Measurements from ENCODE around the gene DYRK1A. TPM values are rescaled to one million over a fixed set of nuclear protein-coding genes. Genes with fewer than 3 reads are reported as not detected.

The DYRK1A gene
- total RNA-seq, 4 donors from 2014 or later = 71.5 to 116 (median 90.9) TPM

GRCh38 chr21:37370152-37371040 is 3.8 kb downstream of the DYRK1A start:
- no peak for DNase-seq
- H3K4me1 ChIP-seq = peaks cover 30 to 71% (median 58%) of the 10 kb centered on the region in 4 donors
- TF ChIP-seq CTCF (IDR thresholded peaks at IDR 0.05) = no peak
- TF ChIP-seq POLR2AphosphoS5 (IDR thresholded peaks at IDR 0.05) = no peak
- no peak for TF ChIP-seq POLR2A (IDR thresholded peaks at IDR 0.05)
- no peak for TF ChIP-seq EP300 (IDR thresholded peaks at IDR 0.05; ENCODE audit: low read depth)
- intact Hi-C loops (cut with DNase I; ENCODE audit: low total_unique reads) (no loop called here), in situ Hi-C loops (cut with MboI; ENCODE audit: low pct_ligation_motif_present in 1 of 4, low pct_unique_long_range_greater_than_20kb in 1 of 4, low sequenced_read_pairs in 3 of 4) (loop anchor here in 1 of 4 donors (10.0 kb wide), 1 partner anchor 116 kb away; no protein-coding TSS in a partner anchor)
- no peaks in the 10 kb centered on the region for H3K36me3 ChIP-seq
- no peaks in the 10 kb centered on the region for H3K27me3 ChIP-seq
- H3K4me3 ChIP-seq = peak overlapping the region in 1 of 4 donors; percentile 84
- H3K9me3 ChIP-seq = no peaks in the 10 kb centered on the region
- WGBS, 2 donors (ENCODE audit: low coverage in 1 of 2) = 30% methylated on average over 8 of the region's 8 CpGs
- H3K27ac ChIP-seq = peak overlapping the region; percentile 2 to 100 (median 56)

GRCh38 chr21:37371041-37371397 is 4.4 kb downstream of the DYRK1A start:
- Histone ChIP-seq H3K27me3 (no peaks in the 10 kb centered on the region), H3K27ac (peak overlapping the region in 3 of 4 donors; percentile 15 to 100 (median 96)), H3K36me3 (no peaks in the 10 kb centered on the region), H3K4me3 (peak overlapping the region in 1 of 4 donors; percentile 12), H3K4me1 (peaks cover 35 to 76% (median 63%) of the 10 kb centered on the region in 4 donors), H3K9me3 (no peaks in the 10 kb centered on the region)
- WGBS, 2 donors (ENCODE audit: low coverage in 1 of 2) = 71 to 73% methylated on average over 2 of the region's 2 CpGs
- in situ Hi-C loops (cut with MboI; ENCODE audit: low pct_ligation_motif_present in 1 of 4, low pct_unique_long_range_greater_than_20kb in 1 of 4, low sequenced_read_pairs in 3 of 4) = loop anchor here in 1 of 4 donors (10.0 kb wide), 1 partner anchor 116 kb away; no protein-coding TSS in a partner anchor
- TF ChIP-seq POLR2A (IDR thresholded peaks at IDR 0.05) (no peak), POLR2AphosphoS5 (IDR thresholded peaks at IDR 0.05) (no peak), CTCF (IDR thresholded peaks at IDR 0.05) (no peak), EP300 (IDR thresholded peaks at IDR 0.05; ENCODE audit: low read depth) (no peak)
- no peak for DNase-seq
- intact Hi-C loops (cut with DNase I; ENCODE audit: low total_unique reads) = no loop called here

- H3K27me3 ChIP-seq = no peaks in the 10 kb centered on the region
- TF ChIP-seq EP300 (IDR thresholded peaks at IDR 0.05; ENCODE audit: low read depth) = no peak
- TF ChIP-seq POLR2AphosphoS5 (IDR thresholded peaks at IDR 0.05) = no peak
- no peak for TF ChIP-seq CTCF (IDR thresholded peaks at IDR 0.05)
- no peak for TF ChIP-seq POLR2A (IDR thresholded peaks at IDR 0.05)
- no peak overlapping the region for H3K4me3 ChIP-seq
- in situ Hi-C loops (cut with MboI; ENCODE audit: low pct_ligation_motif_present in 1 of 4, low pct_unique_long_range_greater_than_20kb in 1 of 4, low sequenced_read_pairs in 3 of 4) (loop anchor here in 1 of 4 donors (10.0 kb wide), 1 partner anchor 117 kb away; no protein-coding TSS in a partner anchor), intact Hi-C loops (cut with DNase I; ENCODE audit: low total_unique reads) (no loop called here)
- DNase-seq = no peak
- 95 to 100% methylated on average over 2 to 3 of the region's 3 CpGs for WGBS, 2 donors (ENCODE audit: low coverage in 1 of 2)
- no peak overlapping the region for H3K27ac ChIP-seq
- H3K9me3 ChIP-seq = no peaks in the 10 kb centered on the region
- peaks cover 41 to 88% (median 70%) of the 10 kb centered on the region in 4 donors for H3K4me1 ChIP-seq
- H3K36me3 ChIP-seq = no peaks in the 10 kb centered on the region
Observed at GRCh38 chr21:37372127-37372731, 5.7 kb downstream of the DYRK1A start.

- intact Hi-C loops (cut with DNase I; ENCODE audit: low total_unique reads) (no loop called here), in situ Hi-C loops (cut with MboI; ENCODE audit: low pct_ligation_motif_present in 1 of 4, low pct_unique_long_range_greater_than_20kb in 1 of 4, low sequenced_read_pairs in 3 of 4) (loop anchor here in 1 of 4 donors (10.0 kb wide), 1 partner anchor 118 kb away; no protein-coding TSS in a partner anchor)
- Histone ChIP-seq H3K9me3 (no peaks in the 10 kb centered on the region), H3K36me3 (no peaks in the 10 kb centered on the region), H3K4me1 (peaks cover 43 to 95% (median 72%) of the 10 kb centered on the region in 4 donors), H3K27ac (no peak overlapping the region), H3K27me3 (no peaks in the 10 kb centered on the region), H3K4me3 (no peak overlapping the region)
- DNase-seq = no peak
- 85% methylated on average over 3 of the region's 3 CpGs for WGBS, 2 donors (ENCODE audit: low coverage in 1 of 2)
- no peak for TF ChIP-seq POLR2A (IDR thresholded peaks at IDR 0.05)
- no peak for TF ChIP-seq CTCF (IDR thresholded peaks at IDR 0.05)
- no peak for TF ChIP-seq POLR2AphosphoS5 (IDR thresholded peaks at IDR 0.05)
- no peak for TF ChIP-seq EP300 (IDR thresholded peaks at IDR 0.05; ENCODE audit: low read depth)
Observed at GRCh38 chr21:37372951-37373350, 6.4 kb downstream of the DYRK1A start.

Data from transverse colon (tissue), 4 donors.